Measurements from ENCODE around the gene ASPN.

ASPN gene

GRCh38 chr9:92422611-92423338 lies 59.5 kb downstream of the ASPN start:
- no peak for DNase-seq (ENCODE audit: low read depth, low spot score)

GRCh38 chr9:92414566-92414965 lies 67.7 kb downstream of the ASPN start:
- DNase-seq (ENCODE audit: low read depth, low spot score) = no peak

DNA sequence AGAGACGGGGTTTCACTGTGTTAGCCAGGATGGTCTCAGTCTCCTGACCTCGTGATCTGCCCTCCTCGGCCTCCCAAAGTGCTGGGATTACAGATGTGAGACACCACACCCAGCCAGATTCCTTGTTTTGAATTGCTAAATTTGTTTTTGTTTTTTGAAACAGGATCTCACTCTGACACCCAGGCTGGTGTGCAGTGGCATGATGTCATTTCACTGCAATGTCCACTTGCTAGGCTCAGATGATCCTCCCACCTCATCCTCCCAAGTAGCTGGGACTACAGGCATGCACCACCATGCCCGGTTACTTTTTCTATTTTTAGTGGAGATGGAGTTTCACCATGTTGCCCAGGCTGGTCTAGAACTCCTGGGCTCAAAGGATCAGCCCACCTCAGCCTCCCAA lies 71.1 kb downstream of the ASPN start:
- peak; percentile 35 for DNase-seq (ENCODE audit: low read depth, low spot score)

- DNase-seq (ENCODE audit: low read depth, low spot score) = no peak
Observed at GRCh38 chr9:92408747-92409478, 73.4 kb downstream of the ASPN start.

DNA sequence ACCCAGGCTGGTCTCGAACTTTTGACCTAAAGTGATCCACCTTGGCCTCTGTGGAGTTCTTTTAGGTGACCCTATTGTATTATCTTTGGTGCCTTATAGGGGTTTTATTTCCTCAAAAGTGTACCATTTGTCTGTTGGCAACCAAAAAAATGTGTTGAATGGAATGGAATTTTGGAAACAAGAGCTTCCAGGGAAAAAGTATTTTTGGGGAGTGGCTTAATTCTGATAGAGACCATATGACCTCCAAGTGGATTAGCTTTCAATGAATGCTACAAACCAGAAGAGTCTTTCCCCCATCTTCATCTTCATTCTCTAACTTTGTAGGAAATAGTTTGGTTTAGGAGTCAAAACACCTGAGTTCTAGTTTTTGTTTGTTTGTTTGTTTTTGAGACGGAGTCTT lies 74.5 kb downstream of the ASPN start:
- no peak for DNase-seq (ENCODE audit: low read depth, low spot score)

GRCh38 chr9:92406477-92406876 lies 75.8 kb downstream of the ASPN start:
- DNase-seq (ENCODE audit: low read depth, low spot score) = peak; percentile 5
